Putamen (tissue), 1 donor: ENCODE measurements around the gene GH2.
"Not testable (repeated sequence)": the region's sequence is repeated elsewhere in the genome, so short reads cannot be mapped to it uniquely, and the experiment has no call there.

ENCODE experiments used
- DNase-seq: peaks from one replicate; pipeline ENCODE4 v3.0.0-alpha.2; 2016; ENCODE audit warnings: low spot score

GH2 gene

GRCh38 chr17:63881935-63882601, at the start of gene GH2:
Gene GH2 (minus strand): TSS chr17:63881944. CDS start chr17:63881801, 143 bp downstream.
- DNase-seq: no peak

- no peak for DNase-seq
These were observed 49.3 kb upstream of the GH2 start for GRCh38 chr17:63930951-63931575.

GRCh38 chr17:63929860-63930766, 48.4 kb upstream of the GH2 start:
- no peak for DNase-seq

GRCh38 chr17:63928966-63929695, 47.4 kb upstream of the GH2 start:
- DNase-seq: no peak

- no peak for DNase-seq
These were observed 46.5 kb upstream of the GH2 start for GRCh38 chr17:63928172-63928666.

GRCh38 chr17:63927464-63928171, 45.9 kb upstream of the GH2 start:
- DNase-seq: no peak

- DNase-seq: no peak
These were observed 44.4 kb upstream of the GH2 start for GRCh38 chr17:63926164-63926563.

- DNase-seq: no peak
These were observed 43.9 kb upstream of the GH2 start for GRCh38 chr17:63925615-63926014.

GRCh38 chr17:63922402-63922801, 40.7 kb upstream of the GH2 start:
- DNase-seq: not testable (repeated sequence)

- DNase-seq: not testable (repeated sequence)
These were observed 39.0 kb upstream of the GH2 start for GRCh38 chr17:63920779-63921178.

- not testable (repeated sequence) for DNase-seq
These were observed 38.3 kb upstream of the GH2 start for GRCh38 chr17:63920050-63920449.

- DNase-seq: peak; percentile 14
These were observed 37.6 kb upstream of the GH2 start for GRCh38 chr17:63919311-63919723.

GRCh38 chr17:63918789-63919305, 37.1 kb upstream of the GH2 start, which contains the start of gene GH1:
Gene GH1 (minus strand): TSS chr17:63918839. CDS start chr17:63918776, 63 bp downstream.
- DNase-seq: not testable (repeated sequence)

GRCh38 chr17:63918305-63918704, 36.6 kb upstream of the GH2 start:
- DNase-seq: no peak

- no peak for DNase-seq
These were observed 35.9 kb upstream of the GH2 start for GRCh38 chr17:63917646-63918045.

GRCh38 chr17:63917206-63917605, 35.5 kb upstream of the GH2 start:
- DNase-seq: not testable (repeated sequence)

GRCh38 chr17:63916566-63917185, 34.9 kb upstream of the GH2 start:
- DNase-seq: no peak

GRCh38 chr17:63915753-63916152, 34.0 kb upstream of the GH2 start:
- not testable (repeated sequence) for DNase-seq

GRCh38 chr17:63914471-63914870, 32.7 kb upstream of the GH2 start:
- no peak for DNase-seq

- no peak for DNase-seq
These were observed 29.9 kb upstream of the GH2 start for GRCh38 chr17:63911657-63912100.
